H9 (cell line): ENCODE measurements around the gene LRRFIP1. TPM values are rescaled to one million over a fixed set of nuclear protein-coding genes. Genes with fewer than 3 reads are reported as not detected.
"Not testable (repeated sequence)": the region's sequence is repeated elsewhere in the genome, so short reads cannot be mapped to it uniquely, and the experiment has no call there.

Experiments used
- DNase-seq: peaks from one replicate; pipeline ENCODE4 v3.0.0-alpha.2; 2017
- H2AFZ ChIP-seq: one replicate; pipeline ENCODE4 v1.6.1; 2013; ENCODE audit warnings: mild to moderate bottlenecking, low read length, control low read depth, moderate library complexity
- H2AK5ac ChIP-seq: 2 replicates; pipeline ENCODE4 v1.6.1; 2013; ENCODE audit warnings: low read length, control low read depth, mixed read lengths; ENCODE audit not compliant: insufficient read length
- H2BK120ac ChIP-seq: one replicate; pipeline ENCODE4 v1.6.1; 2013; ENCODE audit warnings: low read depth, mild to moderate bottlenecking, low read length, control low read depth, inconsistent platforms; ENCODE audit not compliant: poor library complexity, severe bottlenecking
- H2BK12ac ChIP-seq: 2 replicates; pipeline ENCODE4 v1.6.1; 2013; ENCODE audit warnings: low read length, control low read depth, mixed read lengths, low read depth; ENCODE audit not compliant: insufficient read length
- H2BK15ac ChIP-seq: 2 replicates; pipeline ENCODE4 v1.6.1; 2013; ENCODE audit warnings: low read depth, low read length, control low read depth
- H2BK20ac ChIP-seq: one replicate; pipeline ENCODE4 v1.6.1; 2013; ENCODE audit warnings: low read depth, mild to moderate bottlenecking, low read length, control low read depth, inconsistent platforms; ENCODE audit not compliant: poor library complexity, severe bottlenecking
- H2BK5ac ChIP-seq: 2 replicates; pipeline ENCODE4 v1.6.1; 2013; ENCODE audit warnings: low read length, control low read depth, mixed read lengths; ENCODE audit not compliant: insufficient read length
- H3K14ac ChIP-seq: 2 replicates; pipeline ENCODE4 v1.6.1; 2013; ENCODE audit warnings: low read length, control low read depth; ENCODE audit not compliant: insufficient read depth
- H3K18ac ChIP-seq: 2 replicates; pipeline ENCODE4 v1.6.1; 2013; ENCODE audit warnings: low read depth, mild to moderate bottlenecking, mixed read lengths, low read length, control low read depth; ENCODE audit not compliant: insufficient read length
- H3K23ac ChIP-seq: 2 replicates; pipeline ENCODE4 v1.6.1; 2013; ENCODE audit warnings: low read length, control low read depth, mixed read lengths, low read depth; ENCODE audit not compliant: insufficient read length
- H3K23me2 ChIP-seq: 2 replicates; pipeline ENCODE4 v1.6.1; 2013; ENCODE audit warnings: low read depth, mild to moderate bottlenecking, mixed read lengths, low read length, control low read depth; ENCODE audit not compliant: insufficient read length, poor library complexity, severe bottlenecking
- H3K27ac ChIP-seq: 2 replicates; pipeline ENCODE4 v1.5.1; 2013; ENCODE audit warnings: low read length, control low read depth, mixed read lengths, low read depth; ENCODE audit not compliant: insufficient read length
- H3K27me3 ChIP-seq: 2 replicates; pipeline ENCODE4 v1.6.1; 2013; ENCODE audit warnings: low read length, control low read depth, inconsistent platforms; ENCODE audit not compliant: insufficient read depth
- H3K4ac ChIP-seq: 2 replicates; pipeline ENCODE4 v1.6.1; 2013; ENCODE audit warnings: low read depth, mild to moderate bottlenecking, control low read depth, inconsistent platforms, low read length, moderate library complexity
- H3K4me1 ChIP-seq: 2 replicates; pipeline ENCODE4 v1.6.1; 2013; ENCODE audit warnings: low read length, control low read depth, inconsistent platforms; ENCODE audit not compliant: insufficient read depth
- H3K4me2 ChIP-seq: 2 replicates; pipeline ENCODE4 v1.6.1; 2013; ENCODE audit warnings: low read length, control low read depth, mixed read lengths; ENCODE audit not compliant: insufficient read length, insufficient read depth
- H3K56ac ChIP-seq: 2 replicates; pipeline ENCODE4 v1.6.1; 2013; ENCODE audit warnings: low read depth, mild to moderate bottlenecking, mixed read lengths, low read length, control low read depth; ENCODE audit not compliant: insufficient read length
- H3K79me1 ChIP-seq: 2 replicates; pipeline ENCODE4 v1.6.1; 2013; ENCODE audit warnings: low read depth, mild to moderate bottlenecking, moderate library complexity, low read length, control low read depth, inconsistent platforms; ENCODE audit not compliant: insufficient read depth, poor library complexity, severe bottlenecking
- H3K79me2 ChIP-seq: 2 replicates; pipeline ENCODE4 v1.6.1; 2013; ENCODE audit warnings: low read length, control low read depth, inconsistent platforms; ENCODE audit not compliant: insufficient read depth
- H3K9ac ChIP-seq: 2 replicates; pipeline ENCODE4 v1.6.1; 2013; ENCODE audit warnings: low read length, control low read depth, mixed read lengths; ENCODE audit not compliant: insufficient read length; ENCODE audit errors: extremely low read depth
- H3K9me3 ChIP-seq: one replicate; pipeline ENCODE4 v1.6.1; 2013; ENCODE audit warnings: low read depth, low read length, inconsistent platforms; ENCODE audit not compliant: control insufficient read depth
- H3T11ph ChIP-seq: one replicate; pipeline ENCODE4 v1.6.1; 2013; ENCODE audit warnings: mild to moderate bottlenecking, low read length, control low read depth, inconsistent platforms
- H4K20me1 ChIP-seq: one replicate; pipeline ENCODE4 v1.6.1; 2013; ENCODE audit not compliant: control insufficient read depth, insufficient read length, insufficient read depth
- H4K5ac ChIP-seq: 2 replicates; pipeline ENCODE4 v1.6.1; 2013; ENCODE audit warnings: low read depth, mild to moderate bottlenecking, mixed read lengths, low read length, control low read depth; ENCODE audit not compliant: insufficient read length
- H4K8ac ChIP-seq: replicated peaks from 2 replicates; pipeline ENCODE4 v1.6.1; 2013; ENCODE audit warnings: low read length, control low read depth, mixed read lengths, low read depth; ENCODE audit not compliant: insufficient read length
- H4K91ac ChIP-seq: 2 replicates; pipeline ENCODE4 v1.6.1; 2013; ENCODE audit warnings: low read depth, mild to moderate bottlenecking, moderate library complexity, mixed read lengths, low read length, control low read depth; ENCODE audit not compliant: insufficient read length
- H3K27ac Mint-ChIP-seq, 3 experiments: 2 replicates in 2 of 3; 3 replicates in 1 of 3; pipeline ENCODE4 v1.8.0; 2020 to 2021; ENCODE audit warnings: mixed read lengths in 3 of 3, mild to moderate bottlenecking in 1 of 3, moderate library complexity in 1 of 3
- H3K27me3 Mint-ChIP-seq: 2 replicates; pipeline ENCODE4 v1.8.0; 2021; ENCODE audit warnings: low read depth, mild to moderate bottlenecking, moderate library complexity, mixed read lengths
- H3K36me3 Mint-ChIP-seq, 3 experiments: 2 replicates in 2 of 3; 3 replicates in 1 of 3; pipeline ENCODE4 v1.8.0; 2020 to 2021; ENCODE audit warnings: low read depth in 3 of 3, mixed read lengths in 3 of 3; ENCODE audit not compliant: insufficient read depth in 1 of 3
- H3K4me1 Mint-ChIP-seq, 2 experiments: 2 replicates each; pipeline ENCODE4 v1.8.0; 2020; ENCODE audit warnings: mixed read lengths in 2 of 2
- H3K4me3 Mint-ChIP-seq, 2 experiments: 2 replicates in 1 of 2; 3 replicates in 1 of 2; pipeline ENCODE4 v1.8.0; 2020 to 2021; ENCODE audit warnings: mild to moderate bottlenecking in 2 of 2, mixed read lengths in 2 of 2, moderate library complexity in 1 of 2
- H3K9me3 Mint-ChIP-seq, 2 experiments: 2 replicates in 1 of 2; 3 replicates in 1 of 2; pipeline ENCODE4 v1.8.0; 2020; ENCODE audit warnings: mild to moderate bottlenecking in 2 of 2, mixed read lengths in 2 of 2, moderate library complexity in 1 of 2
- WGBS: extraction: QIAGEN DNeasy Blood & Tissue Kit; methylation state at CpG from one replicate; pipeline ENCODE4 v1.1.7; 2013; ENCODE audit warnings: missing lambda C conversion rate, low lambda C conversion rate, mixed read lengths; ENCODE audit not compliant: insufficient read length; ENCODE audit errors: extremely low coverage; 5-methylcytosine and 5-hydroxymethylcytosine counted together
- total RNA-seq: library from RNA; stranded (reverse); gene quantifications from 2 replicates; pipeline ENCODE4 v1.2.1, GENCODE V29; 2021
- TF ChIP-seq, protein P1 (sequence below): fragments of 200-600 bp; sonication (generic); conservative IDR thresholded peaks from 3 replicates; pipeline ENCODE4 v1.8.0; 2021; ENCODE audit warnings: antibody characterized with exemption, mild to moderate bottlenecking

Gene LRRFIP1
- total RNA-seq, 1 experiment from 2014 or later = 38.5 TPM

DNA sequence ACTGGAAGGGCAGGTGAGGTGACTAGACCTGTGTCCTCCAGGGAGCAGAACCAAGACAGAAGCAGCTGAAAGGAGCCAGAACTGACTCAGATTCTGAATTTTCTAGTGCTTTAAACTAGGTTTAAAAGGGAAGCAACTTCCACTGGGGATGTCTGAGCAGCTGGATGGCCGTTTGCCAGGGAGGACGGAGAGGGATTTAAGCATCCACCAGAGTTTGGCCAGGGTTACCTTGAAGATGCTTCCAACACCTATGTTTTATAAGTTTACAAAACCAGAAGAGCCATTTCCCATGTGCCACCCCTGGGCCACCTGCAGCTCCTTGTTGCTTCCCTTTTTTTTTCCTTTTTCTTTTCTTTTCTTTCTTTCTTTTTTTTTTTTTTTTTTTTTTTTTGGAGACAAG, 122.6 kb downstream of the LRRFIP1 start:
- Mint-ChIP-seq H3K9me3 (no peaks in the 10 kb centered on the region), H3K27me3 (no peaks in the 10 kb centered on the region), H3K36me3 (peaks cover 32 to 50% (median 50%) of the 10 kb centered on the region in 3 experiments; a peak in 6 of 7 replicates), H3K4me3 (no peak overlapping the region), H3K4me1 (peaks cover 3 to 5% of the 10 kb centered on the region in 2 experiments; a peak in 3 of 4 replicates), H3K27ac (peak overlapping the region in 1 of 3 experiments; percentile 53; a peak in 1 of 7 replicates)
- H3K4me2 ChIP-seq = no peak overlapping the region
- H2BK5ac ChIP-seq = no peak overlapping the region
- H2BK120ac ChIP-seq = no peak overlapping the region
- no peak overlapping the region for H3K56ac ChIP-seq
- H3K9ac ChIP-seq = no peak overlapping the region
- H4K8ac ChIP-seq = no peak overlapping the region
- H2AFZ ChIP-seq = no peak overlapping the region
- no CpG with 5 or more reads among the region's 2 CpGs for WGBS
- no peak overlapping the region for H3K27ac ChIP-seq
- DNase-seq = no peak
- H4K20me1 ChIP-seq = no peaks in the 10 kb centered on the region
- H3K14ac ChIP-seq = no peak overlapping the region
- TF ChIP-seq, protein P1, sequence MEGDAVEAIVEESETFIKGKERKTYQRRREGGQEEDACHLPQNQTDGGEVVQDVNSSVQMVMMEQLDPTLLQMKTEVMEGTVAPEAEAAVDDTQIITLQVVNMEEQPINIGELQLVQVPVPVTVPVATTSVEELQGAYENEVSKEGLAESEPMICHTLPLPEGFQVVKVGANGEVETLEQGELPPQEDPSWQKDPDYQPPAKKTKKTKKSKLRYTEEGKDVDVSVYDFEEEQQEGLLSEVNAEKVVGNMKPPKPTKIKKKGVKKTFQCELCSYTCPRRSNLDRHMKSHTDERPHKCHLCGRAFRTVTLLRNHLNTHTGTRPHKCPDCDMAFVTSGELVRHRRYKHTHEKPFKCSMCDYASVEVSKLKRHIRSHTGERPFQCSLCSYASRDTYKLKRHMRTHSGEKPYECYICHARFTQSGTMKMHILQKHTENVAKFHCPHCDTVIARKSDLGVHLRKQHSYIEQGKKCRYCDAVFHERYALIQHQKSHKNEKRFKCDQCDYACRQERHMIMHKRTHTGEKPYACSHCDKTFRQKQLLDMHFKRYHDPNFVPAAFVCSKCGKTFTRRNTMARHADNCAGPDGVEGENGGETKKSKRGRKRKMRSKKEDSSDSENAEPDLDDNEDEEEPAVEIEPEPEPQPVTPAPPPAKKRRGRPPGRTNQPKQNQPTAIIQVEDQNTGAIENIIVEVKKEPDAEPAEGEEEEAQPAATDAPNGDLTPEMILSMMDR = no peak
- H3K4ac ChIP-seq = no peak overlapping the region
- no peaks in the 10 kb centered on the region for H3K27me3 ChIP-seq
- no peaks in the 10 kb centered on the region for H3K23me2 ChIP-seq
- no peak overlapping the region for H2AK5ac ChIP-seq
- no peak overlapping the region for H3K18ac ChIP-seq
- H3K9me3 ChIP-seq = no peaks in the 10 kb centered on the region
- no peaks in the 10 kb centered on the region for H3K79me2 ChIP-seq
- no peak overlapping the region for H2BK20ac ChIP-seq
- no peak overlapping the region for H4K5ac ChIP-seq
- H3K23ac ChIP-seq = no peak overlapping the region
- no peaks in the 10 kb centered on the region for H3K4me1 ChIP-seq
- no peaks in the 10 kb centered on the region for H3K79me1 ChIP-seq
- no peak overlapping the region for H3T11ph ChIP-seq
- no peak overlapping the region for H4K91ac ChIP-seq
- no peak overlapping the region for H2BK15ac ChIP-seq
- no peak overlapping the region for H2BK12ac ChIP-seq

DNA sequence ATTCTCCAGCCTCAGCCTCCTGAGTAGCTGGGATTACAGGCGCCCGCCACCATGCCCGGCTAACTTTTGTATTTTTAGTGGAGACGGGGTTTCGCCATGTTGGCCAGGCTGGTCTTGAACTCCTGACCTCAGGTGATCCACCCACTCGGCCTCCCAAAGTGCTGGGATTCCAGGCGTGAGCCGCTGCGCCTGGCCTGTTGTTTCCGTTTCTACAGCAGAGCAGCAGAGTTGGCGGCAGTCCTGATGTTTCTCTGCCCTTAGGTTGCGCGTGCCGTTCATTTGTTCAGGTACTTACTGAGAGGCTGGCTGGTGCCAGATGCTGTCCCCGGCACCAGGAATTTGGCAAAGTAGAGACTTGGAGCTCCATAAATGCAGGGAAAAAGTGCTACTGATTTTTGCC, 123.1 kb downstream of the LRRFIP1 start:
- not testable (repeated sequence) for H3K9me3 ChIP-seq, H3K56ac ChIP-seq, H3T11ph ChIP-seq, H3K9ac ChIP-seq, H2BK12ac ChIP-seq, H3K27ac Mint-ChIP-seq, H3K9me3 Mint-ChIP-seq, H3K23ac ChIP-seq, H3K14ac ChIP-seq, DNase-seq, H3K27me3 Mint-ChIP-seq, H4K91ac ChIP-seq, H3K27me3 ChIP-seq, H2BK120ac ChIP-seq, H3K4me1 Mint-ChIP-seq, H3K79me2 ChIP-seq, H3K79me1 ChIP-seq, H3K4ac ChIP-seq, H4K5ac ChIP-seq, H2AFZ ChIP-seq, H3K4me1 ChIP-seq, H3K23me2 ChIP-seq, H3K4me2 ChIP-seq, H3K18ac ChIP-seq, H2BK20ac ChIP-seq, H3K4me3 Mint-ChIP-seq, H4K20me1 ChIP-seq, H2AK5ac ChIP-seq, H2BK15ac ChIP-seq, H2BK5ac ChIP-seq, H4K8ac ChIP-seq, H3K27ac ChIP-seq
- H3K36me3 Mint-ChIP-seq = peaks cover 32 to 55% (median 54%) of the 10 kb centered on the region in 3 experiments; a peak in 6 of 7 replicates
- no CpG with 5 or more reads among the region's 15 CpGs for WGBS
